ENCODE measurements around the gene THAP5.

- TF ChIP-seq CTCF (IDR thresholded peaks at IDR 0.05; ENCODE audit: low read depth, low read length, poor library complexity, severe bottlenecking) (no peak), EZH2phosphoT487 (IDR thresholded peaks at IDR 0.05; ENCODE audit: borderline replicate concordance, low read length) (no peak)
Observed at GRCh38 chr7:108585843-108586242, 16.3 kb upstream of the THAP5 start.

Data from DOHH2 (cell line).